IMR-90 (cell line): ENCODE results near the gene ELOA. TPM values are rescaled to one million over a fixed set of nuclear protein-coding genes. Genes with fewer than 3 reads are reported as not detected.

Experiments used
- ATAC-seq: fragments of 200-7000 bp; cut with Tn5 transposase; 2 replicates; pipeline ENCODE4 v1.9.1; 2020; ENCODE audit warnings: low read depth, mild to moderate bottlenecking, moderate library complexity
- BruUV-seq: library from RNA; stranded (reverse); fragments of 400-500 nt; replicated peaks from 2 replicates; lab custom pipeline; 2021; lab: Mats Ljungman, UMichigan
- CTCF ChIA-PET: fragments of 300-600 bp; formaldehyde crosslinking; extraction: SDS; loops from one replicate; lab custom pipeline; 2021; ENCODE audit warnings: antibody characterized with exemption; lab: Yijun Ruan, JAX
- POLR2A ChIA-PET: fragments of 300-600 bp; sonication (Branson Sonifier 250); formaldehyde crosslinking; loops from one replicate; lab custom pipeline; 2022; ENCODE audit warnings: antibody characterized with exemption; ENCODE audit not compliant: unreplicated experiment; lab: Charles Lee
- DNase-seq: peaks from one replicate; pipeline ENCODE4 v3.0.0; 2013
- H2AFZ ChIP-seq: replicated peaks from 2 replicates; pipeline ENCODE3; 2013; ENCODE audit warnings: low read length, mild to moderate bottlenecking; ENCODE audit not compliant: poor library complexity
- H2AK5ac ChIP-seq: 2 replicates; pipeline ENCODE4 v1.6.1; 2013; ENCODE audit warnings: low read depth, low read length, inconsistent platforms
- H2AK9ac ChIP-seq: replicated peaks from 2 replicates; pipeline ENCODE3; 2013; ENCODE audit warnings: mild to moderate bottlenecking, low read depth, low read length, moderate library complexity; ENCODE audit not compliant: poor library complexity
- H2BK120ac ChIP-seq: 2 replicates; pipeline ENCODE4 v1.6.1; 2013; ENCODE audit warnings: low read depth, low read length, inconsistent platforms
- H2BK15ac ChIP-seq: 3 replicates; pipeline ENCODE4 v1.6.1; 2013; ENCODE audit warnings: low read depth, low read length, inconsistent platforms
- H2BK20ac ChIP-seq: 2 replicates; pipeline ENCODE4 v1.6.1; 2013; ENCODE audit warnings: low read depth, mild to moderate bottlenecking, inconsistent platforms, low read length, moderate library complexity
- H2BK5ac ChIP-seq: 2 replicates; pipeline ENCODE4 v1.6.1; 2013; ENCODE audit warnings: mild to moderate bottlenecking, low read depth, low read length, inconsistent platforms; ENCODE audit not compliant: poor library complexity, severe bottlenecking
- H3K14ac ChIP-seq: replicated peaks from 2 replicates; pipeline ENCODE4 v1.6.1; 2013; ENCODE audit warnings: low read depth, low read length, inconsistent platforms
- H3K18ac ChIP-seq: 2 replicates; pipeline ENCODE4 v1.6.1; 2013; ENCODE audit warnings: low read depth, low read length, control low read depth
- H3K23ac ChIP-seq: 2 replicates; pipeline ENCODE4 v1.6.1; 2013; ENCODE audit warnings: low read depth, low read length, inconsistent platforms
- H3K27ac ChIP-seq: 2 replicates; pipeline ENCODE4 v1.5.1; 2013; ENCODE audit warnings: mild to moderate bottlenecking, control low read depth, low read length; ENCODE audit not compliant: insufficient read depth
- H3K27me3 ChIP-seq: 2 replicates; pipeline ENCODE4 v1.6.1; 2013; ENCODE audit warnings: low read length; ENCODE audit not compliant: control insufficient read depth, insufficient read depth
- H3K36me3 ChIP-seq: 2 replicates; pipeline ENCODE4 v1.6.1; 2013; ENCODE audit warnings: low read length, mixed read lengths; ENCODE audit not compliant: control insufficient read depth, insufficient read depth
- H3K4ac ChIP-seq: 2 replicates; pipeline ENCODE4 v1.6.1; 2013; ENCODE audit warnings: low read depth, low read length, inconsistent platforms
- H3K4me1 ChIP-seq: 2 replicates; pipeline ENCODE4 v1.6.1; 2013; ENCODE audit warnings: low read length, mixed read lengths; ENCODE audit not compliant: control insufficient read depth, insufficient read depth
- H3K4me2 ChIP-seq: 2 replicates; pipeline ENCODE4 v1.6.1; 2013; ENCODE audit warnings: low read depth, mild to moderate bottlenecking, control low read depth, low read length, moderate library complexity
- H3K4me3 ChIP-seq: 2 replicates; pipeline ENCODE4 v1.5.1; 2013; ENCODE audit warnings: low read depth, mild to moderate bottlenecking, control low read depth, low read length, moderate library complexity; ENCODE audit not compliant: insufficient read depth
- H3K56ac ChIP-seq: 2 replicates; pipeline ENCODE4 v1.6.1; 2013; ENCODE audit warnings: low read length, inconsistent platforms; ENCODE audit not compliant: insufficient read depth; ENCODE audit errors: extremely low read depth
- H3K79me1 ChIP-seq, 2 experiments: 2 replicates each; pipeline ENCODE4 v1.6.1; 2013; ENCODE audit warnings: low read length in 2 of 2, inconsistent platforms in 1 of 2, low read depth in 1 of 2
- H3K9ac ChIP-seq: 2 replicates; pipeline ENCODE4 v1.6.1; 2013; ENCODE audit warnings: low read depth, low read length, control low read depth
- H3K9me1 ChIP-seq: 2 replicates; pipeline ENCODE4 v1.6.1; 2013; ENCODE audit warnings: low read length, inconsistent platforms; ENCODE audit not compliant: insufficient read depth
- H3K9me3 ChIP-seq: 2 replicates; pipeline ENCODE4 v1.6.1; 2013; ENCODE audit warnings: low read length; ENCODE audit not compliant: control insufficient read depth, insufficient read depth
- H4K20me1 ChIP-seq: 2 replicates; pipeline ENCODE4 v1.6.1; 2013; ENCODE audit warnings: low read length, inconsistent platforms; ENCODE audit not compliant: insufficient read depth
- H4K5ac ChIP-seq: 2 replicates; pipeline ENCODE4 v1.6.1; 2013; ENCODE audit warnings: mild to moderate bottlenecking, low read depth, low read length, control low read depth
- H4K8ac ChIP-seq, 2 experiments: 2 replicates each; pipeline ENCODE4 v1.6.1; 2013; ENCODE audit warnings: low read depth in 2 of 2, low read length in 2 of 2, control low read depth in 1 of 2, inconsistent platforms in 1 of 2
- H4K91ac ChIP-seq: 2 replicates; pipeline ENCODE4 v1.6.1; 2013; ENCODE audit warnings: low read depth, low read length, inconsistent platforms; ENCODE audit not compliant: insufficient read depth
- BHLHE40 ChIP-seq: fragments of 150-350 bp; IDR thresholded peaks from 2 replicates; pipeline ENCODE4 v1.6.1; 2016; ENCODE audit warnings: mild to moderate bottlenecking, low read depth, low read length
- CEBPB ChIP-seq: IDR thresholded peaks from 2 replicates; pipeline ENCODE4 v1.6.1; 2012; ENCODE audit warnings: low read depth, low read length, improper control_type of control experiment
- CHD1 ChIP-seq: IDR thresholded peaks from 2 replicates; pipeline ENCODE4 v1.6.1; 2012; ENCODE audit warnings: low read depth, low read length, improper control_type of control experiment
- ELK1 ChIP-seq: fragments of 150-350 bp; IDR thresholded peaks from 2 replicates; pipeline ENCODE4 v1.6.1; 2016; ENCODE audit warnings: low read depth, mild to moderate bottlenecking, low read length, moderate library complexity, borderline replicate concordance
- FOS ChIP-seq: fragments of 150-350 bp; IDR thresholded peaks from 2 replicates; pipeline ENCODE4 v1.6.1; 2016; ENCODE audit warnings: low read depth, low read length
- MAFK ChIP-seq: IDR thresholded peaks from 2 replicates; pipeline ENCODE4 v1.6.1; 2012; ENCODE audit warnings: low read depth, low read length, improper control_type of control experiment
- MAZ ChIP-seq: IDR thresholded peaks from 2 replicates; pipeline ENCODE4 v1.6.1; 2012; ENCODE audit warnings: low read depth, mild to moderate bottlenecking, low read length, improper control_type of control experiment, moderate library complexity, borderline replicate concordance
- MXI1 ChIP-seq: IDR thresholded peaks from 2 replicates; pipeline ENCODE4 v1.6.1; 2012; ENCODE audit warnings: low read depth, mild to moderate bottlenecking, low read length, moderate library complexity, borderline replicate concordance
- NFE2L2 ChIP-seq: fragments of 150-350 bp; IDR thresholded peaks from 2 replicates; pipeline ENCODE4 v1.6.1; 2016; ENCODE audit warnings: low read depth, mild to moderate bottlenecking, low read length
- POLR2A ChIP-seq: IDR thresholded peaks from 2 replicates; pipeline ENCODE4 v1.6.1; 2012; ENCODE audit warnings: mild to moderate bottlenecking, low read depth, low read length
- RAD21 ChIP-seq: IDR thresholded peaks from 2 replicates; pipeline ENCODE4 v1.6.1; 2012; ENCODE audit warnings: low read length, improper control_type of control experiment
- RCOR1 ChIP-seq: IDR thresholded peaks from 2 replicates; pipeline ENCODE4 v1.6.1; 2012; ENCODE audit warnings: mild to moderate bottlenecking, low read length, improper control_type of control experiment; ENCODE audit not compliant: insufficient replicate concordance
- RFX5 ChIP-seq: IDR thresholded peaks from 2 replicates; pipeline ENCODE4 v1.8.0; 2012; ENCODE audit warnings: low read depth, mild to moderate bottlenecking, low read length, moderate library complexity
- SMC3 ChIP-seq: fragments of 150-350 bp; IDR thresholded peaks from 2 replicates; pipeline ENCODE4 v1.6.1; 2016; ENCODE audit warnings: low read depth, mild to moderate bottlenecking, antibody characterized with exemption, low read length, moderate library complexity
- USF2 ChIP-seq: fragments of 150-350 bp; IDR thresholded peaks from 2 replicates; pipeline ENCODE4 v1.6.1; 2017; ENCODE audit warnings: mild to moderate bottlenecking, antibody characterized with exemption, low read length, low read depth
- WGBS, 2 experiments: methylation state at CpG; one replicate each; pipeline versions ENCODE4 v1.1.5 to v1.1.7; 2013; ENCODE audit warnings: missing lambda C conversion rate in 2 of 2; ENCODE audit not compliant: insufficient read length in 1 of 2; ENCODE audit errors: extremely low coverage in 2 of 2; 5-methylcytosine and 5-hydroxymethylcytosine counted together
- dilution Hi-C: fragments of 300-500 bp; cut with HindIII; formaldehyde crosslinking; loops from one replicate; pipeline ENCODE4 v1.14.3; 2018; ENCODE audit warnings: low sequenced_read_pairs; ENCODE audit not compliant: unreplicated experiment
- in situ Hi-C: fragments of 300-500 bp; cut with MboI; formaldehyde crosslinking; loops from 3 replicates; pipeline ENCODE4 v1.14.3; 2019; ENCODE audit warnings: low sequenced_read_pairs, inconsistent platforms, mixed read lengths
- intact Hi-C: fragments of 100-400 bp; cut with micrococcal nuclease; formaldehyde crosslinking; loops from 2 replicates; pipeline ENCODE4 v1.10.0; 2022
- polyA plus RNA-seq, 3 experiments: library from polyadenylated mRNA; depleted of rRNA; stranded (reverse); fragments of >200 nt; gene quantifications; 2 replicates each; pipeline ENCODE4 v1.2.3, GENCODE V29; 2012; ENCODE audit warnings: low replicate concordance in 1 of 3
- total RNA-seq: library from RNA; depleted of rRNA; stranded (reverse); fragments of >200 nt; gene quantifications from 2 replicates; pipeline ENCODE4 v1.2.3, GENCODE V29; 2012
- TF ChIP-seq, protein P1 (sequence below): conservative IDR thresholded peaks from 2 replicates; pipeline ENCODE4 v1.5.1; 2012; ENCODE audit warnings: mild to moderate bottlenecking, low read depth, low read length, improper control_type of control experiment

ELOA gene
- total and polyA plus RNA-seq, 2 of the 4 experiments (the other 2 are of a cell fraction): 22.9 to 40.7 TPM

GRCh38 chr1:23806280-23806679 lies 63.0 kb downstream of the ELOA start:
- dilution Hi-C loops (no loop called here), in situ Hi-C loops (no loop called here), intact Hi-C loops (loop anchor here (5.0 kb wide), 1 partner anchor 221 kb away; no protein-coding TSS in a partner anchor)
- Histone ChIP-seq H3K4me2 (no peak overlapping the region), H3K23ac (no peak overlapping the region), H4K91ac (no peak overlapping the region), H2BK20ac (no peak overlapping the region), H3K9me3 (no peaks in the 10 kb centered on the region), H3K4me1 (no peaks in the 10 kb centered on the region), H4K8ac (no peak overlapping the region), H3K36me3 (peaks cover 27% of the 10 kb centered on the region), H3K27ac (no peak overlapping the region), H2BK120ac (no peak overlapping the region), H3K4me3 (no peak overlapping the region), H2BK15ac (no peak overlapping the region), H3K9me1 (peaks cover 10% of the 10 kb centered on the region; the same call in 1 of the 2 replicates), H3K79me1 (peaks cover 2 to 3% of the 10 kb centered on the region in 2 experiments; a peak in 2 of 4 replicates), H3K4ac (no peak overlapping the region), H2AK9ac (peak overlapping the region; percentile 57), H4K20me1 (no peaks in the 10 kb centered on the region), H3K27me3 (no peaks in the 10 kb centered on the region), H2AK5ac (no peak overlapping the region), H2BK5ac (no peak overlapping the region), H3K9ac (no peak overlapping the region), H2AFZ (peak overlapping the region; percentile 35), H4K5ac (no peak overlapping the region), H3K56ac (no peak overlapping the region), H3K14ac (no peak overlapping the region), H3K18ac (no peak overlapping the region)
- ChIA-PET POLR2A (interaction anchor here (0.7 kb wide), 1 partner anchor 14 kb away, joined by 7 read pairs; no protein-coding TSS in a partner anchor), CTCF (no interaction called here)
- DNase-seq (no peak), ATAC-seq (no peak)
- BruUV-seq: no TSS peak
- TF ChIP-seq MAFK: no peak
- TF ChIP-seq BHLHE40: no peak
- TF ChIP-seq CEBPB: no peak
- no peak for TF ChIP-seq USF2
- TF ChIP-seq RAD21: no peak
- TF ChIP-seq RFX5: no peak
- no peak for TF ChIP-seq RCOR1
- TF ChIP-seq SMC3: no peak
- TF ChIP-seq POLR2A: no peak
- TF ChIP-seq MAZ: no peak
- TF ChIP-seq ELK1: no peak
- TF ChIP-seq CHD1: no peak
- no peak for TF ChIP-seq NFE2L2
- TF ChIP-seq, protein P1, sequence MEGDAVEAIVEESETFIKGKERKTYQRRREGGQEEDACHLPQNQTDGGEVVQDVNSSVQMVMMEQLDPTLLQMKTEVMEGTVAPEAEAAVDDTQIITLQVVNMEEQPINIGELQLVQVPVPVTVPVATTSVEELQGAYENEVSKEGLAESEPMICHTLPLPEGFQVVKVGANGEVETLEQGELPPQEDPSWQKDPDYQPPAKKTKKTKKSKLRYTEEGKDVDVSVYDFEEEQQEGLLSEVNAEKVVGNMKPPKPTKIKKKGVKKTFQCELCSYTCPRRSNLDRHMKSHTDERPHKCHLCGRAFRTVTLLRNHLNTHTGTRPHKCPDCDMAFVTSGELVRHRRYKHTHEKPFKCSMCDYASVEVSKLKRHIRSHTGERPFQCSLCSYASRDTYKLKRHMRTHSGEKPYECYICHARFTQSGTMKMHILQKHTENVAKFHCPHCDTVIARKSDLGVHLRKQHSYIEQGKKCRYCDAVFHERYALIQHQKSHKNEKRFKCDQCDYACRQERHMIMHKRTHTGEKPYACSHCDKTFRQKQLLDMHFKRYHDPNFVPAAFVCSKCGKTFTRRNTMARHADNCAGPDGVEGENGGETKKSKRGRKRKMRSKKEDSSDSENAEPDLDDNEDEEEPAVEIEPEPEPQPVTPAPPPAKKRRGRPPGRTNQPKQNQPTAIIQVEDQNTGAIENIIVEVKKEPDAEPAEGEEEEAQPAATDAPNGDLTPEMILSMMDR: no peak
- TF ChIP-seq FOS: no peak
- TF ChIP-seq MXI1: no peak
- 78% methylated on average over 2 of the region's 6 CpGs; no CpG with 5 or more reads in 1 of the 2 experiments for whole genome bisulfite sequencing, 2 experiments
